GM18511 (cell line): ENCODE results near the gene E4F1.

Experiments
- ATAC-seq: cut with Tn5 transposase; IDR thresholded peaks from one replicate; pipeline ENCODE4 v1.9.1; 2021; ENCODE audit warnings: mild to moderate bottlenecking, moderate library complexity; ENCODE audit not compliant: unreplicated experiment

The E4F1 gene

DNA sequence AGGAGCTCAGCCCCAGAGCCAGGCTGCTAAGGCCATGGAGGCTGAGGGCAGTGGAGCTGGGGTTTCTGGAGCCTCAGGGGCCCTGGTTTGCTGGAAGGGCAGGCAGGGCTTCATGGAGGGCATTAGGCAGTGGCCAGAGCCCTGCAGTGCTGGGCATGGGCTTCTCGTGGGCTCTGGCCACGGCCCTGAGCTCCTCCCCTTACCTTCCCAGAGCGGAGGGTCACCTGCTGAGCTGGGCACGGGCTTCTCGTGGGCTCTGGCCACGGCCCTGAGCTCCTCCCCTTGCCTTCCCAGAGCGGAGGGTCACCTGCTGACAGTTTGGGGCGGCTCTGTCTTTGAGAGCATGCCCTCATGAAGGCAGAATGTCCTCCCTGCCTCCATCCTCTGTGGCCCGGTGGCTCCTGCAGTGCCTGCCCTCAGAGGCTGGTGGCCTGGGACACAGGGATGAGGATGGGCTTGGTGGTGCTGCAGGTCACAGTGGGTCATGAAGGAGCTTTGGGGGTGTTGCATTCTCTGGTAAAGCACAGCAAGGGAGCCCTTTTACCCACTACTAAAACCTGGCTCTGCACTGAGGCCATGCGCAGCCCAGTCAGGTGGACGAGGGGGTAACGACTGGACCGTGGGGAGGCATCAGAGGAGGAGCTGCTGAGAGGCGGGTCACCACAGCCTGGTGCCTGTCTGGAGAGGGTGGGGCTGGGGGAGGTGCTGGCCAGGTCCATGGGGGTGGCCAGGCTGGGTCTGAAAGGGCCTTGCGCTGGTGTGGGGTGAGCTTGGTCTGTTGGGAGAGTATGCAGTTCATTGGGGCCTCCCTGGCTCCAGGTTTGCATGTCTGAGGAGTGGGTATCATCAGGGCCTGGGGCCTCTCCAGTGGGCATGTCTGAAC, 47.4 kb downstream of the E4F1 start:
- no peak for ATAC-seq

DNA sequence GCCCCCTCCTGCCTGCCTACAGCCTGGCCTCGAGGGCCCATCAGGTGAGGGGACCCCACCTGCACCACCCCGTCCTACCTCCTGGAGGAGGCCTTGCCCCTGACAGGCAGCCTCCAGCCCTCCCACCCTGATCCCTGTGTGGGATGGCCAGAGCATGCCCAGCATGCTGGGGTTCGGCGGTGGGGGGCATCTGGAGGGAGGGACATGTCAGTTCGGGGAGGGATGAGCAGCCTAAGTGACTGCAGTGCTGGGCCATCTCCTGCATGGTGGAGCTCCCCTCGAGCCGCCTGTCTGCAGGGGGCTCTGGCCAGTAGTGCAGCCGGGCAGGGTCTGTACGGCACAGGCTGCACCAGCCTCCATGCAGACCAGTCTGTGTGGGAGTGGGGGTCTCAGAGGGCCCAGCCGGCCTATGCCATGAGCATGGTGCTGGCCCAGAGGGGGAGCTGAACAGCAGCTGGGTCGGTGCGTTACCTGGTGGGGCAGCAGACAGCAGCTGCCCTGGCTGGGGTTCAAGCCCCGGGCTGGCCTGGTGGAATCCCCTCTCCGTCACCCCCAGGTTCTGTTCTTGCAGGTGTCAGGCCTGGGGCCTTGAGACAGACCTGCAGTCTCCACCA, 48.6 kb downstream of the E4F1 start:
- no peak for ATAC-seq

DNA sequence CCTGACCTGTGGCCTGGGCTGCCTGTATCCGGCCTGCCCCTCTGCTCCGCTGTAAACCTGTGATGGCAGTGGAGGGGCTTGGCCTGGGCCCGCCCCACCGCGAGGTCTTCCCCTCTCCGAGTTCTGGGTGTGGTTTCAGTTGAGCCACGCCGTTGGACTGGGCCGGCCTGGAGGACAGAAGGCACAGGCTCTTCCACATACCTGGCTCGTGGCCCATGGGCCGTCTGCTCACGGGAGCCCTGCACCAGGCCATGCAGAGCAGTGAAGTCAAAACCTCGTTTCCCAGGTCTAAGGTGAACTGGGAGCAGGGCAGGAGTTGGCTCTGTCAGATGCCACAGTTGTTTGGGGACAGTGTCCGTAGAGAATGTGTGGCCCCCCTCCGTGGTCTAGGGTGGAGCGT, 50.1 kb downstream of the E4F1 start:
- no peak for ATAC-seq

DNA sequence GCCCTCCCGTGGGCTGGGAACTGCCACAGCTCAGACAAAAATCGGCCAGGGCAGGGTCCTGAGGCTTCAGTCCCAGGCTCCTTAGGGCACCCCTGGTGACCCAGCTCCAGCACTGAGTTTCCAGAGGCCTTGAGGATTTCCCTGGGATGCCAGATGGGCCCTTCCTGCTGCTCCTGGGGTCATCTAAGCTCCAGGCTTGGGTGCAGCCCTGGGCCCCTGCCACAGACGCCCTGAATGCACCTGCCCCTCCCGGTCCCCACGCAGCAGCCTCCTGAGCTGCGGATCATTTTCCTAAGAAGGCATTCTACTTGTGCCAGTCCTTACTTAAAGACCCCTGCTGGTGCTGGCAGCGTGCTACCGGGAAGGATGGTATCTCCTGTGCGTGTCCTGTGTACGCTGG, 50.5 kb downstream of the E4F1 start:
- no peak for ATAC-seq

DNA sequence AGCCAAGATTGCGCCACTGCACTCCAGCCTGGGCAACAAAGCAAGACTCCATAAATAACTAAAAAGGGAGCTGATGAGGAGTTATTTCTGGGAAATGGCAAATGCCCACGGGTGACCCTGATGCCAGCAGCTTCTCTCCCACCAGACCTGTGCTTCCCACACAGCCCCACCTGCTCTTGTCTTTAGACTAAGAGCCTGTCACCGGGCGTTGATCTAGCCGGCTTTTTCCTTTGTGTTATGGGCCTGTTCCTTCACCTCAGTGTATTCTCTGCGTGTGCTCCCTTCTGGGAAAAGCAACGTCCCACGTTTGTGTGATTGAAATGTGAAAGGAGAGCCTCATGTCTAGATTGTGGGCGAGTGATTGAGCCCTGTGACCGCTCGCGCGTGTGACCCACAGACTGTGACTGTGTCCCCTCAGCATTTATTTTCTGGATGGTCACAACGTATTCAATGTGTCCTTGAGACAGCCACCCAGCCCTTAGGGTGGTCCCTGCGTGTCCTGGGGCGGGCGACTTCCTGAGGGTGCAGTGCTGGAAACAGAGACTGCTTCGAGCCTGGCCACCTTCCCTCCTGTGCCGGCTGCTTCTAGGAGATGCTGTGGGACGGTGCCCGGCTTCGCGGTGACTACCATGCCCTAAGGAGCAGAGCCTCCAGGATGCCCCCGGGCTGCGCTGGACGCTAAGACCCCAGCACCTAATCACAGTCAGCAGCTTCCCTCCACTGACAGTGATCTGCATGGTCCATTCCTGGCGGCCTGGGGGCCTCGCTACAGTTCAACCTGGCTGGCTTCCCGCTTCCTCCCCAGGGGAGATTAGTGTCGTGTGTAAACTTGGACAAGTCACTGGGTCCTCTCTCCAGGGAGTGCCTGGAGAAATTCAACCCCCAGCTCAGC, 52.3 kb downstream of the E4F1 start:
- no peak for ATAC-seq

DNA sequence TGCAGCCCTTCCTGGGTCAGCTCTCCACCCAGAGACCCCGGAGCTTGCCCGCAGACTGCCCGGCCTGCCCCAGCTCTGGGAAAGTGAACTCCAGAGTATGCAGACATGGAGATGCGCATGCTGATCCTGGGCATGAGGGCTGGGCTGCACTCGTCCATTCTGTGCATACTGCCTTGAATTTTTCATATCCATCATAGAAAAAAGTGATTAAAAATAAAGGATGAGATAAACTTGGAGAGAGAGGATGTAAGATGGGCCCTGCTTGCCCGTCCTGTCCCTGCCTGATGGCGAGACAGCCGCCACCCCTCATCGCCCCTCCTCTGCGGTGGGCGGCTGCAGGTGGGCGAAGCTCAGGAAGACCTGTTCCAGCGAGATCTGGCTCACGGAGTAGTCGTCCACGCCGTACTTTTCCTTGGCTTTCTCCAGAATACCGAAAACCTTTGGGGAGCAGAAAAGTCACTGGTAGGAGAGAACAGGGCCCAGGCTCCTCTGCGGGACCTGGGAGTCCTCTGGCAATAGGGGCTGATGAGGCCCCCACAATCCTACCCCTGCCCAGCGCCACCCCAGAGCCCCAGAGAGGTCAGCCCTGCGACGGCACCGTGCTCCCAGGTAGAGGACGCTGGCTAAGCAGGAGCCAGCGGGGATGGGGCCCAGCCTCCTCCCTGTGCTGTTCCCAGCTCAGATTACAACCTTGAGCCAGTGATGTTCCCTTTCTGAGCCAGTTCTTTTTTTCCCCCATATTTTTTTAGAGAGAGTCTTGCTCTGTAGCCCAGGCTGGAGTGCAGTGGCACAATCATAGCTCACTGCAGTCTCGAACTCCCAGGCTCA, 53.2 kb downstream of the E4F1 start:
- no peak for ATAC-seq

DNA sequence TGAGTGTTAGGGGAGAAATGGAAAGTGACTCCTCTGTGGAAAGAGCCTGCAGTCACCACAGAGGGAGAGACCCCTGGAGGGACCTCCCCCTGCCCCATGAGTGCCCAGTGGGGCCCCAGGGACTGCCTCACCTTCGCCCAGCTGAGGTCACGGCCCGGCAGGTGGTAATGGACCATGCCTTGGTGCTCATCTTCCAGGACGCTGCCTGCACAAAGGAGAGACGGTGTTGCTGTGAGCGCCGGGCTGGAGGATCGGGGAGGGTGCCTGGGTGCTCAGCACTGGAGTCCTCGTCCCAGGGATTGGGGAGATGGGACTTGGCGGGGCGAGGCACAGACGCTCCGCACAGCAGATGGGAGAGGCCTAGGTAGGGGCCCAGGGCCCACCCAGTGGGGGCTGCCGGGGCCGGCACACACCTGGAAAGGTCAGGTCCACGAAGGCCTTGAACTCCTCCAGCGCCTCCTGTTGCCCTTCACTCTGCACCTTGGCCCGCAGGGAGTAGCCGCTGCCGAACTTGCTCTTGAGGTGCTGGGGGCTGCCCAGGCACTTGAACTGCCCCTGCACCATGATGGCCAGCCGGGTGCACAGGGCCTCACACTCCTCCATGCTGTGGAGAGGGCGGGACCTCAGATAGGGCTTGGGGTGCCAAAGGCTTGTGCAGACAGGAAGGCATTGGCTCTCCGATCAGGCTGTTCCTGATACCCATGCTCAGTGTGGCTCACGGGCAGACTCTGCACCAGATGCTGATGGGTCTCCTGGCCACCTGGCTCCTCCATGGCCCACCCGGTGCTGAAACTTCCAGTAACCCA, 54.3 kb downstream of the E4F1 start:
- no peak for ATAC-seq

DNA sequence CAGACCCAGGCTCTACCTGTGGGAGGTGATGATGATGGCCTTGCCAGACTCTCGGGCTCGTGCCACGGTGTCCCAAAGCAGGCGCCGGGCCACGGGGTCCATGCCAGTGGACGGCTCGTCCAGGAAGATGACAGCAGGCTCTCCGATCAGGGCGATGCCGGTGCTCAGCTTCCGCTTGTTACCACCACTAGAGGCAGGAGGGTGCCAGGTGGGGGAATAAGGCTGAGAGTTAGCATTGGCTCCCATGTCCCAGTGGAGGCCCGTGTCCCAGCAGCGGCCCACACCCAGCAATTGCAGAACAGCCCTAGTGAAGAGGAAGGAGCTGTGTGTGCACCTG, 54.8 kb downstream of the E4F1 start:
- ATAC-seq, result no peak

DNA sequence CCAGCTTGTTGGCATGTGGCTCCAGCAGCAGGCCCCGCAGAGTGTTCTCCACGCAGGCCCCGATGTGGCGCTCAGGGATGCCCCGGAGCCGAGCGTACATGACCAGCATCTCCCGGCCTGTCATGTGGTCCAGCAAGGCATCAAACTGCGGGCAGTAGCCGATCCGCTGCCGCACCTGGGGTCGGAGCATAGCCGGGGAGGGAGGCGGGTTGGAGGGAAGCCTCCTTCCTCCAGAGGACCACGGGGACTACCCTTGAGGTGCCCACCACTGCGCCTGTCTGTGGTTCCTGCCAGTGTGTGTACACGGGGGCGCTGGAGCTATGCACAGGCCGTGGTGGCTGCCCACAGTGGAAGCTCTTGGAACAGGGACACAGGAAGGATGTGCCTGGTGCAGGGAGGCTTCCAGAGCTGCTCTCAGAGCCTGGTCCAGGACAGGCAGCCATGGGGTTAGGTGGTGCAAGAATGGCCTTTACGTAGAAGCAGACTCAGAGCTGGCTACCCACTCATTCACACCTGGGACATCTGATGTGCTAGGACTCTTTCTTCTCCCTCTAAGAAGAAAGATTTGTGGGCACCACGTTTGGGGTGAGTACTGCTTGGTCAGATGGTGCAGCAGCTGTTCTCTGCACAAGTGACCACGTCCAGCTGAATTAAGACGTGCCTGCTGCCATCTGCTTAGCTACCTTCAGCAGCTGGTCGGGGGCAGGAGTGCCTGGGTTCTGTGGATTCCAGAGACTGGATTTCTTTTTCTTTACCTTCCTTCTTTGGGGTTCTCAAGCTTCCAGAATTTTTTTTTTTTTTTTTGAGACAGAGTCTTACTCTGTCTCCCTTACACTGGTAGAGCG, 55.8 kb downstream of the E4F1 start:
- no peak for ATAC-seq

DNA sequence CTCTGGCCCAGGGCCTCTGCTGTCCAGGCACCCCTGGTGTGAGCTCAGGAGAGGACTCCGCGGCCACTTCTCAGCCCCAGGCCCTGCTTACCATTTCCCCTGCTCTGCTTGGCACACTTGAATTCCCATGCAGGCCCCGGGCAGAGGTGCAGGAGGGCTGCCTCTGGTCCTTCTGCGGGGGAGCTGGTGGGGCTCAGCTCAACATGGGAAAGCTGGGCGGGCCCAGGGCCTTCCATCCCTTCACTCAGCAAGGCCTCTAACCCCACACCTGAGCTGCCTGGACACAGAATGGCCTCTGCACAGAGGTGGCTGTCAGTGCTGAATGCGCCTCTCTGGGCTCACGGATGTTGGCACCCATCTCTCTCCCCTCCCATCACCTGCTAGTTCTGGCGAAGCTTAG, 57.1 kb downstream of the E4F1 start:
- no peak for ATAC-seq

DNA sequence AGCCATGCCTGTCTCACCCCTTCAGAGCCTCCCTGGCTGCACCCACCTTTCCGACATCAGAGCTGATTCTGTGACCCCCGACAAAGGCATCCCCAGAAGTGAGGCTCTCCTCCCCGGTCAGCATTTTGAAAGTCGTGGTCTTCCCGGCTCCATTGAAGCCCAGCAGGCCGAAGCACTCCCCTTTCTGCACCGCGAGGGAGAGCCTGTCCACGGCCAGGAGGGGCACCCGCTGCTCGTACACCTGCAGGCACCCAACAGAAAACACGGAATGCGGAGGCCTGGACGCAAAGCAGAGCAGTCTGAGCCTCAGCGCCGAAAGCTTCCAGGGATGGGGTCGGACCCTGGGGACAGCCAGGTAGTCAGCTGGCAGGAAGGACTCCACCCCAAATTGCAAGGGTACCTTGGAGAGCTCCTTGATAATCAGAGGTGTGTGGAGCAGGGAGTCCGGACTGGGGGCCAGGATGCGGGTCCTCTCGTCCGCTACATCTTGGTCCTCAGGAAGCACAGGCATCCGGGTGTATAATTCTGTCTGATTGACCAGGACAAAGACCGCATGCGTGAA, 57.7 kb downstream of the E4F1 start:
- ATAC-seq, result no peak

DNA sequence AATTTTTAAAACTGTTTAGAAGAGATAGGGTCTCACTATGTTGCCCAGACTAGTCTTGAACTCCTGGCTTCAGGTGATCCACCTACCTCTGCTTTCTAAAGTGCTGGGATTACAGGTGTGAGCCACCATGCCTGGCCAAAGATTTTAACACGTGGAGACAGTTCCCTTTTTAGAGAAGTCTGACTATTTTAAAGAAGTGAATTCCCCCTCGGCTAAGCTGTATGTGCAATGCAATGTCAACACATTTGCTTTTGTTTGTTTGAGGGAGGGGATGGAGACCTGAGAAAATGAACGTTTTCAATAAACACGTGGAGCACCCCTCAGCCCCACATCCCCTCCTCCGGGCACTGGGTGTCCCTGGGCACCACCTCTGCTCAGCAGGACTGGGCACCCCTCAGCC, 58.9 kb downstream of the E4F1 start:
- ATAC-seq, result no peak

DNA sequence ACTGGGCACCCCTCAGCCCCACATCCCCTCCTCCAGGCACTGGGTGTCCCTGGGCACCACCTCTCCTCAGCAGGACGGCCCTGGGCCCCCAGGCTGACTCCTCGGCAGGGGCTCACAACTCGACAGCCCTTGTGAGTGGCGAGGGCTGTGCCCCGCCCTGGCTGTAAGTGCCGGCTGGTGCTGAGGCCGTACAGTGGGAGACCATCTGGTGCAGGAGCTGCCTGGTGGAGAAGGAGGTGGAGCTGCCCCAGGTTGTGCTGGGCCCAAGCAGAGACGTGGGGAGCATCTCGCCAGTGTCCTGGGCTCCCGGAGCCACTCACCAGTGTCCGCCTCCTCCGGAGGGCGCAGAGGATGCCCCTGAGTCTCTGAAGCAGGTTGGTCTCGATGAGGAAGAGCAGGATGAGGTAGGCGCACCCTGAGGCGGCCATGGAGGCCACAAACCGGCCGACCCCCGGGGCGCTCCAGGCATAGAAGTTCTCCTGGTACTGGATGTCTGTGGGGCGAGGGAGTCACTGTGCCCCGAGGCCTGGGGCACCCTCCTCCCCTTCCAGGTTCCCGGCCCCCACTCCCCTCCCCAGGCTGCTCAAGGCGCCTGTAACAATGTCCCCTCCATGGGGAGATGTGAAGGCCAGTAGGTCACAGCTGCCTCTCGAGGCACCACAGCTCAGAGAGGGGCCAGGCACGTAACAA, 59.6 kb downstream of the E4F1 start:
- no peak for ATAC-seq

DNA sequence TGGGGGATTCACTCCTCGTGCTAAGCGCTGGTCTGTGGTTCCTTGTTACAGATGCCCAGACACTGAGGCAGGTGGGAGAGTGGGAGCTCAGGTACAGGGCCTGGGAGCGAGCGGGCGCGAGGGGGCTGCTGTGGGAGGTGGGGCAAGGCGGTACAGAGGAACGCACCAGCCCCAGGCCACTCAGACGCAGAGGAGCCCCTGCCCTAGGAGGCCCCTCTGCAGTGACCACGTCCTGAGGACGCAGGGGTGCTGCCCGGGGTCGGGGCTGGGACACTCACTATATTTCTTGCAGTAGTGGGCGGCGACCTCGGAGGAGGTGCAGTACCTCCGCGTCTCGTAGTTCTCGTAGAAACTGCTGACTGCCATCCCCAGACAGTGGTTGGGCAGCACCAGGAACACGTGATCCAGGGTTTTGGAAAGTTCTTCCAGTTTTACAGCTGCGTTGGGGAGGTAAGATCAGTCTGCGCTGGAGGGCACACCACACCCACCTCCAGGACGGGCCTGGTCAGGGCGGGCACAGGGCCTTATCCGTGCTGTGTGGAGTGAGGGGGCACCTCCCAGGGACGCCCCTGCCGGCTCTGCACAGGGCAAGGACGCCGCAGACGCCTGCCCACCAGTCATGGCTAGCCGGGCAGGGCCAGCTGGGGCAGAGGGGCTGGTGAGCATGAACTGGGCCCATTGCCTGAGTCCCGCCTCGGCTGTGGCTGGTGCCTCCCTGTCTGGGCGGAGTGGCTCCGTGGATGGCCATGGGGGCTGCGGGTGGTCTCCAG, 60.8 kb downstream of the E4F1 start:
- no peak for ATAC-seq

DNA sequence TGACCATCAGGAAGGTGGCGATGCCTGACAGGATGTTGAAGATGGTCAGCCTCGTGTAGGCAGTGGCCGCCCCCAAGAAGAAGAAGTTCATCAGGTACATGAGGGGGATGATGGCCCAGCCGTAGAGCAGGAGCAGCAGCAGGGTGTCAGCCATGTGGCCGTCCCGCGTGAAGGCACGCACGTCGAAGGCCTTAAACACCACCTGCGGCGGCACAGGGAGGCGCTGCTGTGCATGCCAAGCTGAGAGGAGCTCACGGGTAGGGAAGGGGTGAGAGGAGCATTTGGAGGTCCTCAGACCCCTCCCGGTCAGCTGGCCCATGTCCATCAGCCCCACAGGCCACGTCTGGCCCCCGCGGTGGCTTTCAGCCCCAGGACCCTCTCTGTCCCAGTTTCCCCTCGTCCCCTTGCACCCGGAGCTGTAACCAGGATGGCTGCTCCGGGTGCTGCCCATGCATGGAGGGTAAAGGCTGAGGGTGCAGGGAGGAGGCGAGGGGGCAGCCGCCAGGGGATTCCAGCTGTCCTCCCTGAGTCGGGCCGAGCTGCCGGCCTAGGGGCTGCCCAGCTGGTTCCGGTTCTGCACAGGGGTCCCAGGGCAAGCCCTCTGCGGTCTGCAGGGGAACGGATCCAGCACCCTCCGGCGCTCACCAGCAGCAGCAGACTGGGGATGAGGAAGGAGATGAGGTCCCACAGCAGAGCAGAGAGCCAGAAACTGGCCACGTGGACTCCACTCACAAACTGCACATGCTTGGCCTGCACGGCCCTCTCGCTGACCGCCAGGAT, 61.6 kb downstream of the E4F1 start:
- no peak for ATAC-seq
